HG03439 (cell line): ENCODE results near the gene PSMD13.

Source experiments
- ATAC-seq: cut with Tn5 transposase; IDR thresholded peaks from one replicate; pipeline ENCODE4 v1.9.1; 2021; ENCODE audit warnings: mild to moderate bottlenecking, moderate library complexity; ENCODE audit not compliant: unreplicated experiment

Gene PSMD13

GRCh38 chr11:297586-298405 lies 61.0 kb downstream of the PSMD13 start:
- no peak for ATAC-seq

GRCh38 chr11:298406-299065 lies 61.8 kb downstream of the PSMD13 start:
- ATAC-seq = no peak

GRCh38 chr11:299081-299891 lies 62.5 kb downstream of the PSMD13 start, which contains the start of gene IFITM5:
Gene IFITM5 (minus strand): TSS chr11:299526. CDS start chr11:299490, 36 bp downstream.
- ATAC-seq = no peak

DNA sequence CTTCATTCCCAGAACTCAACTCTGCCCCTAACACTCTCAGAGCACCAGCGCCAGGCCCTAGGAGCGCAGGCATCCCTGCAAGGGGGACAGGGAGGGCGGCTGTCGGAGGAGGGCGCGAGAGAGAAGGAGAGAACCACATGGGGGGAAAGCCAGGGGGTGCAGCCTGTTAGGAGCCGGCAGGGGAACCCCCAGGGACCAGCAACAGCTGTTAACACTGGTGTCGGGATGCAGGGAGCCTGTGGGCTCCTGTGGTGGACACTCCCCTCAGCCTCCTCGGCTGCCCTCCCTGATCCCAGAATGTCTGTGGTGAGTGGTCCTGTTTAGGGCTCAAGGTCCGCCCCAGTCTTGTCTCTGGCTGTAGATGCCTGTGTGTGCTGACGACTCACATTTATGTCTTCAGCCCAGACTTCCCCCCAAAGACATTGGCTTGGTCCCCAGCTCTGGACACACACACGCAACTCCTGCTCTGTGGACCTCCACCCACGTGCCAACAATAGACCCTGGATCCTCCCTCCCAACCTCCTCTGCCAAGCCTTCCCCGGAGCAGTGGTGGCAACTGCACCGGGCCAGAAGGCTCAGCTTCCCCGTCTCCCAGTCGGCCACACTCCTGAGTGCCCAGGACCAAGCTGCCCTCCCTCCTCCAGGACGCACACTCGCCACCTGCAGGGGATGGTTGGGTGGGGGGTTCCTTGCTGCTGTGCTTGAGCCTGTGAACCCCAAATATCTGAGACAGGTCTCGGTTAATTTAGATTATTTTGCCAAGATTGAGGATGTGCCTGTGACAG lies 63.4 kb downstream of the PSMD13 start:
- ATAC-seq = no peak
